CD4-positive, alpha-beta T cell (primary cell): ENCODE measurements around the gene PRKCH. TPM values are rescaled to one million over a fixed set of nuclear protein-coding genes. Genes with fewer than 3 reads are reported as not detected.

ENCODE experiments used
- ATAC-seq: fragments of 200-7000 bp; cut with Tn5 transposase; one replicate; pipeline ENCODE4 v1.10.0; 2022; ENCODE audit warnings: mild to moderate bottlenecking; ENCODE audit not compliant: poor library complexity
- CTCF ChIA-PET: fragments of 350-600 bp; sonication (Branson Sonifier 250); formaldehyde crosslinking; loops from one replicate; lab custom pipeline; 2021; ENCODE audit warnings: antibody characterized with exemption, inconsistent platforms; lab: Charles Lee
- POLR2A ChIA-PET: fragments of 350-600 bp; sonication (Branson Sonifier 250); formaldehyde crosslinking; loops from one replicate; lab custom pipeline; 2021; ENCODE audit warnings: antibody characterized with exemption, inconsistent platforms; lab: Charles Lee
- DNase-seq, 14 experiments: peaks; one replicate each; pipeline ENCODE4 v3.0.0-alpha.2; 2013 to 2020; ENCODE audit warnings: mixed read lengths in 2 of 14
- H3K27ac ChIP-seq, 2 donors: one replicate each; pipeline versions ENCODE4 v1.5.1 to v1.7.0; 2013; ENCODE audit warnings: low read length in 2 of 2, low read depth in 1 of 2, mild to moderate bottlenecking in 1 of 2
- H3K27me3 ChIP-seq, 2 experiments: 1 replicate in 1 of 2; 2 replicates in 1 of 2; pipeline versions ENCODE4 v1.6.1 to v1.7.0; 2013; ENCODE audit warnings: low read length in 2 of 2, control low read depth in 1 of 2, mild to moderate bottlenecking in 1 of 2, moderate library complexity in 1 of 2; ENCODE audit not compliant: insufficient read depth in 2 of 2, control insufficient read depth in 1 of 2
- H3K36me3 ChIP-seq: one replicate; pipeline ENCODE4 v1.6.1; 2013; ENCODE audit warnings: low read length, control low read depth; ENCODE audit not compliant: insufficient read depth
- H3K4me1 ChIP-seq: one replicate; pipeline ENCODE4 v1.6.1; 2013; ENCODE audit warnings: low read length, control low read depth; ENCODE audit not compliant: insufficient read depth
- H3K4me3 ChIP-seq: one replicate; pipeline ENCODE4 v1.5.1; 2013; ENCODE audit warnings: mild to moderate bottlenecking, low read length, moderate library complexity
- H3K9me3 ChIP-seq, 2 experiments: 1 replicate in 1 of 2; 2 replicates in 1 of 2; pipeline versions ENCODE4 v1.6.1 to v1.7.0; 2013; ENCODE audit warnings: low read length in 2 of 2, mild to moderate bottlenecking in 2 of 2, control low read depth in 1 of 2, moderate library complexity in 1 of 2; ENCODE audit not compliant: control insufficient read depth in 1 of 2, insufficient read depth in 1 of 2
- H3K27ac Mint-ChIP-seq: one replicate; pipeline ENCODE4 v1.8.0; 2020; ENCODE audit warnings: mixed read lengths
- H3K27me3 Mint-ChIP-seq: one replicate; pipeline ENCODE4 v1.8.0; 2021; ENCODE audit warnings: mixed read lengths
- H3K36me3 Mint-ChIP-seq: one replicate; pipeline ENCODE4 v1.8.0; 2021; ENCODE audit warnings: low read depth, mixed read lengths
- H3K4me1 Mint-ChIP-seq: one replicate; pipeline ENCODE4 v1.8.0; 2021; ENCODE audit warnings: low read depth, mixed read lengths
- H3K4me3 Mint-ChIP-seq: one replicate; pipeline ENCODE4 v1.8.0; 2020; ENCODE audit warnings: mild to moderate bottlenecking, mixed read lengths
- H3K9me3 Mint-ChIP-seq: one replicate; pipeline ENCODE4 v1.8.0; 2020; ENCODE audit warnings: mixed read lengths
- CTCF ChIP-seq: fragments of 200-600 bp; IDR thresholded peaks from one replicate; pipeline ENCODE4 v1.8.0; 2022; ENCODE audit warnings: antibody characterized with exemption, mild to moderate bottlenecking
- intact Hi-C, 2 experiments: fragments of 100-400 bp; cut with DNase I in 1 of 2; cut with micrococcal nuclease in 1 of 2; formaldehyde crosslinking; loops; one replicate each; pipeline versions ENCODE4 v1.15.1 to v1.9.0; 2023 to 2025; cut with DNase I, micrococcal nuclease
- total RNA-seq, 174 experiments: library from RNA in 2 of 174; stranded (reverse) in 2 of 174; gene quantifications; one replicate each; pipeline ENCODE4 v1.2.3 and lab custom pipeline; 2021 to 2026

The PRKCH gene
- total RNA-seq, 2 experiments from 2014 or later = 378 to 385 TPM

GRCh38 chr14:61535032-61535431 is 213.7 kb downstream of the PRKCH start:
- no peaks in the 10 kb centered on the region for H3K9me3 ChIP-seq
- CTCF ChIA-PET = no interaction called here
- TF ChIP-seq CTCF = no peak
- POLR2A ChIA-PET = no interaction called here
- H3K9me3 Mint-ChIP-seq = no peaks in the 10 kb centered on the region
- DNase-seq (no peak), ATAC-seq (no peak)
- no peak overlapping the region for H3K4me3 ChIP-seq
- H3K27me3 Mint-ChIP-seq = no peaks in the 10 kb centered on the region
- H3K4me1 ChIP-seq = peaks cover 20% of the 10 kb centered on the region
- H3K27ac Mint-ChIP-seq = peak overlapping the region; percentile 75
- peaks cover 100% of the 10 kb centered on the region for H3K36me3 Mint-ChIP-seq
- peaks cover 99% of the 10 kb centered on the region for H3K36me3 ChIP-seq
- no peaks in the 10 kb centered on the region for H3K27me3 ChIP-seq
- no peak overlapping the region for H3K4me3 Mint-ChIP-seq
- peaks cover 54% of the 10 kb centered on the region for H3K4me1 Mint-ChIP-seq
- H3K27ac ChIP-seq = no peak overlapping the region
- intact Hi-C loops = loop anchor here in 1 of 2 experiments (5.0 kb wide), 1 partner anchor 197 kb away; no protein-coding TSS in a partner anchor

DNA sequence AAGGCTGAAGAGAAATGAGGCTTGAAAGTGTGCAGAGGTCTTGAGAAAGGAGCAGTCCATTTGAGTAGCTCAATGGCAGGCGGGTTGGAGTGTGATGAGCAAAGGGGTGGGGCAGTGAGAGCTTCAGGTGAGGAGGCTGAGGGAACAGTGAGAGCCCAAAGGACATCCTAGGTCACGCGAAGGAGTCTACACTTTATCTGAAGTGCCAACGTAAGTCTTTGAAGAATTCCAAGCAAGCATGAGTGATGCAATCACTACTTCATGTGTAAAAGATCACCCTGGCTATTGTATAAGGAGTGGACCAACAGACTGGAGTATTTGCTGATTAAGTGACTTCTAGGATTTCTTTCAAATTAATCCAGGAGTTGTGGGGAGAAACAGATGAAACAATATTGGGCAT is 214.1 kb downstream of the PRKCH start:
- H3K27ac Mint-ChIP-seq = peak overlapping the region; percentile 60
- peaks cover 50% of the 10 kb centered on the region for H3K4me1 Mint-ChIP-seq
- ChIA-PET POLR2A (no interaction called here), CTCF (no interaction called here)
- no peak for TF ChIP-seq CTCF
- Histone ChIP-seq H3K9me3 (no peaks in the 10 kb centered on the region), H3K4me1 (peaks cover 20% of the 10 kb centered on the region), H3K27ac (no peak overlapping the region), H3K36me3 (peaks cover 99% of the 10 kb centered on the region), H3K4me3 (no peak overlapping the region), H3K27me3 (no peaks in the 10 kb centered on the region)
- intact Hi-C loops = loop anchor here in 1 of 2 experiments (5.0 kb wide), 1 partner anchor 197 kb away; no protein-coding TSS in a partner anchor
- no peak overlapping the region for H3K4me3 Mint-ChIP-seq
- no peaks in the 10 kb centered on the region for H3K9me3 Mint-ChIP-seq
- peaks cover 100% of the 10 kb centered on the region for H3K36me3 Mint-ChIP-seq
- no peaks in the 10 kb centered on the region for H3K27me3 Mint-ChIP-seq
- ATAC-seq (no peak), DNase-seq (no peak)

DNA sequence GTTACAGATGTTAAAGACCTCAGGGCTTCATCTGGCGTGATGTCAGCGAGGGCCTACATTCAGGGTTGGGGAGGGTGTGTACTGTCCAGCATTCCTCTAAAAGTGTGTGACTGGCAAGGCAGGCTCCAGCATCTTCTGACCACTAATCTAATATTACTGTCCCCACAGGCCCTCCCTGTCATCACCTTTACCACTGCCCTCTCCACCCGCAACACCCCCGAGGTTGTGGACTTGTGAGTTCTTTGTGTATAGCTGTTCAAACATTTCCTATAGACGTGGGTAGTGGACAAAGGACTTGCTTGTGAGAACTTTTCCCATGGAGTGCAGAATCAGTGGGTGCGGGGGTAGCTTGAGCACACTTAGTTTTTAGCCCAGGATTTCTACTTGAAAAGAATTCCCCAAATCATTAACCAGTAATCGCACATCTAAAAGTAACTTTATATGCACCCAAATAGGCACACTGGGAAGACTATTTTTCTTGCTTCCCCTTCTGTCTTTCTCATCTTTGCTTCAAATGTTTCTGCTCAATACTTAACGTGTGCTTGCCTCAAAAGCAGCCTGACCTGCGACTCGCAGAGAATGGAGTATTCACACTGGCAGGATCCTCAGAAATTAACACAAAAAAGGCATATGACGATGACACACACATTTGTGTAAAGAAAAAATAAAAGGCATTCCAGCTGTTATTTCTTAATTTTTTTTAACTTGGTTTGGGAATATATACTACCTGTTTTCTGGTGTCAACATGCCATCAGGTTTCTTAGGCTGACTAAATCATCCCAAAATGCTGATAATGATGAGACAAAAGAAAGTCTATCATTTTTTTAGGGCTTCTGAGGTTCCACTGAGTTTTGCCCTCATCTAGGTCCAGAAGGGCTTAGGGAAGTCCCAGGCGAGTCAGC is 215.5 kb downstream of the PRKCH start:
- Histone ChIP-seq H3K4me1 (peaks cover 16% of the 10 kb centered on the region), H3K9me3 (no peaks in the 10 kb centered on the region), H3K36me3 (peaks cover 100% of the 10 kb centered on the region), H3K4me3 (no peak overlapping the region), H3K27me3 (no peaks in the 10 kb centered on the region), H3K27ac (peak overlapping the region in 1 of 2 donors; percentile 9)
- CTCF ChIA-PET = interaction anchor here (1.0 kb wide), 1 partner anchor 10 kb away, joined by 3 read pairs; no protein-coding TSS in a partner anchor
- no peaks in the 10 kb centered on the region for H3K9me3 Mint-ChIP-seq
- no peaks in the 10 kb centered on the region for H3K27me3 Mint-ChIP-seq
- POLR2A ChIA-PET = interaction anchor here (1.0 kb wide), 1 partner anchor 158 kb away, joined by 3 read pairs; no protein-coding TSS in a partner anchor
- H3K36me3 Mint-ChIP-seq = peaks cover 100% of the 10 kb centered on the region
- H3K4me1 Mint-ChIP-seq = peaks cover 45% of the 10 kb centered on the region
- no peak for TF ChIP-seq CTCF
- intact Hi-C loops = loop anchor here in 1 of 2 experiments (5.0 kb wide), 1 partner anchor 195 kb away; no protein-coding TSS in a partner anchor
- ATAC-seq = no peak
- DNase-seq = no peak
- no peak overlapping the region for H3K4me3 Mint-ChIP-seq
- H3K27ac Mint-ChIP-seq = peak overlapping the region; percentile 60
